HK-2 (cell line): Measurements from ENCODE around the gene PSORS1C1.

ENCODE experiments used
- DNase-seq: peaks from one replicate; pipeline ENCODE4 v3.0.0-alpha.2; 2018; ENCODE audit not compliant: unreplicated experiment

PSORS1C1 gene

DNA sequence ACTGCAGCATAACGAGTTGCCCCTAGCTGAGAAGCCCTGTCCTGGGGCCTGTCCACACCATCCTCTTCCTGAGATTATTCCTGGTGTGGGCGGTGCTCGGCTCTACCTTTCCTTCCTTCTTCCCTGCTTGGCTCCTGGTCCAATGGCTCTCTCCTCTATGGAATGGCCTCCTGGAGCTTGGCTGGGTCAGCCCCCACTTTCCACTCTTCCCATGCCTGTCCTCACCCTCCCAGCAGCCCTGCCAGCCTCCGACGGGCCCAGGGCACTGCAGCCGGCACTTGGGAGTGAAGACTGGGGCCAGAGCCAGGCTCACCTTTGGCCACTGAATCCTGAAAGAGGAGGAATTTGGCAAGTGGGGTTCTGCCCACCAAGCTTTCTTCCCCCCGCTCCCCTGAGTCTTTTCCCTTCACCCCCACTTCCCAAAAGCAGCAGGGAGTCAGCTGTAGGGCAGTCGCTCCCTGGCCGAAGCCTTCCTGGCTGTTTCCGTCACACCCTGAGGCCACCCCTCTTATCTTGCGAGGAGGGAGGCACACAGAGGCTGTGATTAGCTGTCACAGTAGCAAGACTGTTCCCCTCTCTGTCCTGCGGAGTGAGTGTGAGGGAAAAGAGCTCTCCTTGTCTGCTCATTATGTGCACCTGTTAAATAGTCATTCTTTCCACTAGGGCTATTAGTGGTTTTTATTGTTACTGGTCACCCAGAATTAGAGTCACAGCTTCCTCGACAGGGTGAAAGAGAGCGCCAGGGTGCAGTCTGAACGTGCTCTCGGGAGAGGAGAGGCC is 12.0 kb downstream of the PSORS1C1 start:
- no peak for DNase-seq

- DNase-seq: peak; percentile 69
Observed at GRCh38 chr6:31128093-31128676, 13.6 kb downstream of the PSORS1C1 start.

DNA sequence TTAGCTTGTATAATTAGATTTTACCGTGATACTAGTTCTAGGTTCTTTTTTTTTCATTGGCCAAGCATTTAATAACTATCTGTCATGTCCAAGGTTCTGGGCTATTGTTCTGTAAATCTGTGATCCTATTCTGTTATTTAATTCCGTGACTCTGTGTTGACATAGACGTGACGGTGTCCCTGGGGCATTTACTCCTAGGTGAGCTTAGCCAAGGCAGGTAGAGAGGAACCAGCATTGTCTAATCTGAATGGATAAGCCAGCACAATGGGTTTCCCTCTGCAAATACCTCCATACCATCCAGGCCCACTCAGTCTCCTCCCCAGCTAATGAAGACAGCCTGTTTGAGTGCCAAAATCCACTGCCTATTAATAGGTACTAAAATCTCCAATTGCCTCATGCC is 14.5 kb downstream of the PSORS1C1 start:
- DNase-seq: no peak

GRCh38 chr6:31130751-31131150 is 16.2 kb downstream of the PSORS1C1 start:
- DNase-seq: no peak

- no peak for DNase-seq
Observed at GRCh38 chr6:31131595-31131994, 17.0 kb downstream of the PSORS1C1 start.

DNA sequence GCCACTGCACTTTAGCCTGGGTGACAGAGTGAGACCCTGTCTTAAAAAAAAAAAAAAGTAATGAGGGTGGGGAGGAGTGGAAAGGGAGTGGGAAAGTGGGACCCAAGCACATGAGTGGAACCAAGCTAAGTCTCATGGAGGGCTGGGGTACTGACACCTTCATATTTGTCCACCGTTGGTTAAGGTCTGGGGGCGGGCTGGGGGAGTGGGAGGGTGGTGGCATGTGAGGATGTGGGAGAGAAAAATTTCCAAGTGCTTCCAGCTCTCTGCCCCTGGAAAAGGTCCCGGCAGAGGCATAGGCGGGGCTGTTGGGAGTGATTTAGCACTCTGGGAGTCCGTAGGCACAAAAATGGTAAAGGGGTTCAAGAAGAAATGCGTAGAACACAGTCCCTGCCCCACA is 18.2 kb downstream of the PSORS1C1 start:
- no peak for DNase-seq

GRCh38 chr6:31135710-31136109 is 21.1 kb downstream of the PSORS1C1 start:
- no peak for DNase-seq

- no peak for DNase-seq
Observed at GRCh38 chr6:31138982-31139381, 24.4 kb downstream of the PSORS1C1 start, which contains the start of gene PSORS1C2. Gene PSORS1C2 (minus strand): TSS chr6:31139066. CDS start chr6:31139026, 40 bp downstream.

DNA sequence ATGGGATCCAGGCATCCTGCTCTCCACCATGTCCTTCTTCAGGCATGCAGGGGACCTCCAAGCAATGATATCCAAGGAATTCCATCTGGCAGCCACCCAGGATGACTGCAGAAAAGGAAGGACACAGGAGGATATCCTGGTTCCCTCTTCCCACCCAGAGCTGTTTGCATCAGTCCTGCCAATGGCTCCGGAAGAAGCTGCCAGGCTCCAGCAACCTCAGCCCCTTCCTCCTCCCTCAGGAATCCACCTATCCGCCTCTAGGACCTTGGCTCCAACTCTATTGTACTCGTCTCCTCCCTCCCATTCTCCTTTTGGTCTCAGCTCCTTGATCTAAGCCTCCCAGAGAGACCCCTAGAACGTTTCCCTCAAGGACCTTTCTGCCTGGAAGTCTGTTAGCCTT is 25.0 kb downstream of the PSORS1C1 start:
- DNase-seq: peak; percentile 27

GRCh38 chr6:31140643-31141042 is 26.0 kb downstream of the PSORS1C1 start:
- DNase-seq: no peak

GRCh38 chr6:31142361-31142761 is 27.8 kb downstream of the PSORS1C1 start:
- DNase-seq: no peak

DNA sequence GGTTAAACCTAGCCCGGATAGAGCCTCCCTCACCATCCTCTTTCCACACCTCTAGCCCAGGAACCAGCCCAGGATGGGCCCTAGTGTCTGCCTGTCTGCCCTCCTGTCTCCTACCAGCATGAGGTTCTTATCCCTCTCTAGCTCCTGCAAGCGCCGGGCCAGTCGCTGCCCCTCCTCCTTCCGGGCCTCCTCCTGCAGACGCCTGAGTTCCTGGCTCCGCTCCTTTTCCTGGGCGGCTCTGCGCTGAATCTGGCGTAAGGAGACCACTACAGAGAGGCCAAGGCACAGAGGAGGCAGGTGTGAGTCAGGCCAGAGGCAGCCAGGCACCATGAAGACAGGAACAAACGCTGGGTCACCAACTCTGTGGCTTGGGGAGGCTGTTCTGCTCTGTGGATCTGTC is 28.5 kb downstream of the PSORS1C1 start:
- peak; percentile 71 for DNase-seq

GRCh38 chr6:31144296-31144969 is 29.8 kb downstream of the PSORS1C1 start:
- no peak for DNase-seq

DNA sequence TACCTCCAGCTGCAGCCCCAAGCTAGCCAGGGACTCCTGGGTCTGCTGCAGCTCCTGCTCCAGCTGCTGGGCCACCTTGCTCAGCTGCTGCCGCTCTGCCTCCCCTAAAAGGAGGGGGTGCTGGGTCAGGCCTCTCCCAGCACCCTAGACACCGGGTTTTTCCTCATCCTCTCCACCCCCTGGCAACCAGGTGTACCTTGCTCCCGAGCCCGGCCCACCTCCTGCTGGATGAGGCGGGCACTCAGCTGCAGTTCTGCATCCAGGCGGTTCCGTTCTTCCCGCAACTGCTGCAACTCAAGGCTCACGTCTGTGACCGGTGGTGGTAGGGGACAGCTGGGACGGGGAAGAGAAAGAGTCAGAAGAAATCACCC is 30.4 kb downstream of the PSORS1C1 start:
- no peak for DNase-seq

- no peak for DNase-seq
Observed at GRCh38 chr6:31145386-31145785, 30.8 kb downstream of the PSORS1C1 start.

GRCh38 chr6:31149827-31150447 is 35.3 kb downstream of the PSORS1C1 start:
- no peak for DNase-seq

GRCh38 chr6:31152781-31153180 is 38.2 kb downstream of the PSORS1C1 start:
- DNase-seq: peak; percentile 54

DNA sequence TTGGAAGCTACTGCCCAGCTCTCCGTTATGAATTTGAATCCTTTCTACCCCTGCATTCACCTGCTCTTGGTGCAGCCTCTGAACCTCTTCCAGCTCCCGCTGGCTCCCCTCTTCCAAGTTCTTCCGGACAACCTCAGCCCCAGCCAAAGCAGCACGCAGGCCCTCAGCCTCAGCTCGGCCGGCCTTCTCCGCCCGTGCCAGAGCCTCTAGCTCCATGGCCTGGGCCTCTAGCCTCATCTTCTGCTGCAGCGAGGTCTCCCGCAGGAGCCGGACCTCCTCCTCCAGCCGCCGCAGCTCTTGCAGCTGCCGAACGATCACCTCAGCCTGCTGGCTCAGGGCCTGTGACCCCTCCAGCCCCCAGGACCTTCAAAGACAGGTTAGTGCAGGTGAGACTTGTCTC is 39.8 kb downstream of the PSORS1C1 start:
- DNase-seq: no peak

DNA sequence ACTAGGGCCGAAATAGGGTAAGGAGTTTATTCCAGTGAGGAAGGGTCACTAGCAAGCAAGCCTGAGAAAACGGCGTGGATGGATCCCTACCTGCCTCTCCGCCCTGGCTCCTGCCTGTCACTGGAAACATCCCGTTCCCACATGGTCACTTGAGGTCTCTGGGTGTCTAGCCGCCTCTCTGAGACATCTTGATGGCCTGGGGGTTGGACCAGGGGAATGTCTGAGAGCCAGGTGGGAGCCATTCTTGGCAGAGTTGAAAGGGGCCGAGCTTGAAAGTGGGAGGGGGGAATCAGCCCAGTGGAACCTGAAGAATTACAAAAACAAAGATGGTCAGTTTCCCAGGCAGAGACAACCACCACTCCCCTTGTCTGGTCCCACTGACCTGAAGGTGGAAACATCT is 42.0 kb downstream of the PSORS1C1 start:
- DNase-seq: no peak

DNA sequence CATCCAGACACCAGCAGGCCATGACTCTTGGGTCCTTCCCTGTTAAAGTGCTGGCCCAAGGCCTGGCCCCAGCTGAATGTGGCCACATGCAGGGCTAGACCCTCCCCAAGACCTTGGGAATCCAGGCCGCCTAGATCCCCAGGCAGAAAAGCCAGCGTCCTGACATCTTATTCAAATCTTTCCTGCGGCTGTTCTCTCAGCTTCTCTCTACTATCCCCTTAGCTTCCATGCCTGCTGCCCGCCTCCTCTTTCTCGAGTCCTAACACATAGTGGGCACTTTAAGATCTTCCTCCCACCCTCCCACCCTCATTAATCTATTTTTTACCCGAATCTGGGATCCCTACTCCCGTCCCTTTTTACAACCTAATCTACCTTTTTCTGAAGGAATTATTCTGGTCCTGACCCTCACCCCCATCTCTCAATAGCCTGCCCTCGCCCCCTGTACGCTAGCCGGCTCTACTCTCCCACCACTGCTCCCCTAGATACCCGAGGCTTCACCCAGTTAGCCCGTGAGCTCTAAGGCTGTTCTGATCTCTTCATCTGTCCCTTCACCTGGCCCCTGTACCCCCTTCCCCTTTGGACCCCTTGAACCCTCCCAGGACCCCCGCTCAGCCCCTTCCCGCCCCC is 43.0 kb downstream of the PSORS1C1 start, which contains the start of gene CCHCR1:
Gene CCHCR1 (minus strand): TSS at position 290 of the 627 bp plus-strand sequence. CDS start 202 bp downstream, at position 88.
- DNase-seq: no peak

DNA sequence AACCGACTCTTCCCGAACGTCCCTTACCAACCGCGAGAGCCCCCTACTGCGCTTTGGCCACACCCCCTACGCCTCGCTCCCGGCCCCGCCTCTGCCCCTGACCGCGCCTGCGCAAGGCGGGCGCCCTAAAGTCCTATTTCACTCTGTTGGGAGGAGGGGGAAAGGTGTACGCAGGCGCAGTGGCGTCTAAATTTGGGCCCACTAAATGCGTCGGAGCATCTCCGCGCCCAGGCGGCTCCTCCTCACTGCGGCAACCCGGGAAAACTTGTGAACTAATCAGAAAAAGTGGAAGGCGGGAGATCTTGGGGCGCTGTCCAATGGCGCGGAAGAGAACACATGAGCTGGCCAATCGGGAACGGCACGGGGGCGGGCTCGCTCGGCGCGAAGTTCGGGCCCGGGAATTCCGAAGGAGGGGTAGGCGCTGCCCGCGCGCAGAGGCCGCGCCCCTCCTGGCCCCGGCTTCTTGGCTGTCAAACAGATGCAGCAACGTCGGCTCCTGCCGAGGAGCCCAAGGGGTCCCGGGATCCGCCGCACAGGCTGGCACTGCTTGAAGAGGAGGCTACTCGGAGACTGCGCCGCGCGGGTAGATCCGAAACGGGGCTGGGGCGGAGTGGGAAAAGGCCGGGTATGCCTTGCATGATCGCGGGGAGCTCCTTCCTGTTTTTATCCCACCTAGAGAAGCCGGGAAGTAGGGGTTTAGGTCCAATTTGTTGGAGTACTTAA is 43.7 kb downstream of the PSORS1C1 start, which contains the start of gene TCF19:
Gene TCF19 (plus strand): TSS at position 450 of the 723 bp plus-strand sequence. CDS start 881 bp downstream, outside the sequence.
- DNase-seq: peak; percentile 99
